Frontal cortex (tissue), 4 donors: ENCODE results near the gene C1QTNF9. TPM values are rescaled to one million over a fixed set of nuclear protein-coding genes. Genes with fewer than 3 reads are reported as not detected.

Experiments used
- DNase-seq, 2 donors: peaks; one replicate each; pipeline ENCODE4 v3.0.0; 2012; ENCODE audit warnings: low spot score in 2 of 2
- FAIRE-seq: peaks from 2 replicates; lab custom pipeline; 2012; peaks lifted over from hg19 to GRCh38; lab: Jason Lieb, UNC
- total RNA-seq: library from RNA; depleted of rRNA; stranded (reverse); fragments of >200 nt; gene quantifications from one replicate; pipeline ENCODE4 v1.2.3, GENCODE V29; 2014
- donor health status: control.
- donor health status: control.
- donor health status: control.

C1QTNF9 gene
- total RNA-seq, 1 donor from 2014 or later: under 0.01 TPM

GRCh38 chr13:24280720-24281119, 28.7 kb upstream of the C1QTNF9 start:
- DNase-seq (no peak), FAIRE-seq (no peak)

- no peak for FAIRE-seq
- no peak for DNase-seq
Observed at GRCh38 chr13:24281188-24282008, 28.0 kb upstream of the C1QTNF9 start.

GRCh38 chr13:24282256-24282655, 27.1 kb upstream of the C1QTNF9 start:
- DNase-seq (no peak), FAIRE-seq (no peak)

GRCh38 chr13:24284889-24285565, 24.4 kb upstream of the C1QTNF9 start:
- no peak for FAIRE-seq
- no peak for DNase-seq

- no peak for DNase-seq
- no peak for FAIRE-seq
Observed at GRCh38 chr13:24286624-24287023, 22.8 kb upstream of the C1QTNF9 start.

GRCh38 chr13:24287748-24288287, 21.6 kb upstream of the C1QTNF9 start:
- no peak for FAIRE-seq

GRCh38 chr13:24288870-24289269, 20.5 kb upstream of the C1QTNF9 start:
- DNase-seq (no peak), FAIRE-seq (no peak)

More at GRCh38 chr13:24287748-24288287, 21.6 kb upstream of the C1QTNF9 start:
- no peak for DNase-seq

- FAIRE-seq (no peak), DNase-seq (no peak)
Observed at GRCh38 chr13:24290280-24290932, 19.0 kb upstream of the C1QTNF9 start.

GRCh38 chr13:24292481-24292880, 16.9 kb upstream of the C1QTNF9 start:
- FAIRE-seq: no peak
- no peak for DNase-seq

- DNase-seq (no peak), FAIRE-seq (no peak)
Observed at GRCh38 chr13:24293746-24294145, 15.6 kb upstream of the C1QTNF9 start.

- no peak for DNase-seq
Observed at GRCh38 chr13:24299488-24300114, 9.8 kb upstream of the C1QTNF9 start.

GRCh38 chr13:24301434-24301833, 7.9 kb upstream of the C1QTNF9 start:
- DNase-seq (no peak), FAIRE-seq (no peak)

More at GRCh38 chr13:24299488-24300114, 9.8 kb upstream of the C1QTNF9 start:
- no peak for FAIRE-seq

GRCh38 chr13:24301911-24302310, 7.5 kb upstream of the C1QTNF9 start:
- FAIRE-seq: no peak
- DNase-seq: no peak

- FAIRE-seq (no peak), DNase-seq (no peak)
Observed at GRCh38 chr13:24304620-24305019, 4.8 kb upstream of the C1QTNF9 start.

- DNase-seq (no peak), FAIRE-seq (no peak)
Observed at GRCh38 chr13:24306632-24307031, 2.7 kb upstream of the C1QTNF9 start.

- no peak for DNase-seq
- no peak for FAIRE-seq
Observed at GRCh38 chr13:24307211-24308067, 1.9 kb upstream of the C1QTNF9 start.

GRCh38 chr13:24308068-24308445, 1.3 kb upstream of the C1QTNF9 start:
- DNase-seq (no peak), FAIRE-seq (no peak)

GRCh38 chr13:24308488-24309020, 826 bp upstream of the C1QTNF9 start:
- DNase-seq (no peak), FAIRE-seq (no peak)

GRCh38 chr13:24313439-24313838, 4.1 kb downstream of the C1QTNF9 start:
- DNase-seq (no peak), FAIRE-seq (no peak)
